NCI-H510A treated with DMSO at 0.1 percent for 48 hours (cell line): ENCODE results near the gene SPAG4.

Experiments
- DNase-seq: peaks from one replicate; lab custom pipeline; 2025; lab: John Stamatoyannopoulos, UW

Gene SPAG4

DNA sequence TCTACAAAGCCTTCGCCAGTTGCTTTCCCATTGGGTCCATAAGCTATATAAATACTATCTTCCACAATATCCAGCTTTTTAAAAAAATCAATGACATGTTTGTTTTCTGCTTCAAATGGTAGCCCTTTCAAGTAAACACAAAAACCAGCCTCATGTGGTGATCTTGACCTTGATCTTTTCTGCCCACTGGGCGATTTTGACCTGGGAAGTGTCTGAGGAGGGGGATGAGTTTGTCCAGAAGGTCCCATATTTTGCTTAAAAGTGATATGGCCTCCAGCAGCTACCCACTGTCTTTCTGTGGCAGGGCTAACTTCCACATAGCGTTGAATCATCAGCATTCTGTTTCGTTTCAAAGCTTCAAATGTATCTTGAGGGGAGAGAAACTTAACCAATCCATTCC lies 38.3 kb downstream of the SPAG4 start:
- no peak for DNase-seq

DNA sequence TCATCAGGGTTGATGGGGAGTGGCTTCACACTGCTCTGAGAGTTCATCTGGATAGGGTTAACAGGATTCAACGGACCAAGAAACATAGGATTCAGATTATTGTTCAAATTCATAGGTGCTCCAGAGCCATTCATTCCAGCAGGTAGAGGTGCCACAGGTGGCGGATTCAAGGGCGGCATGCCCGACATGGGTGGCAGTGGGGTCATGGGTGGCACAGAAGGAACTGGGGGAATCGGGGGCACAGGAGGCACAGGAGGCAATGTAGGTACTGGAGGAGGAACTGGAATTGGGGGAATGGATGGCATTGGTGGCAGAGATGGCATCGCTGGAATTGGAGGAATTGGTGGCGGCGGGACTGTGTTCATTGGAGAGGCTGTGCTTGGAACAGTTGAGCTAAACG lies 38.8 kb downstream of the SPAG4 start:
- no peak for DNase-seq

DNA sequence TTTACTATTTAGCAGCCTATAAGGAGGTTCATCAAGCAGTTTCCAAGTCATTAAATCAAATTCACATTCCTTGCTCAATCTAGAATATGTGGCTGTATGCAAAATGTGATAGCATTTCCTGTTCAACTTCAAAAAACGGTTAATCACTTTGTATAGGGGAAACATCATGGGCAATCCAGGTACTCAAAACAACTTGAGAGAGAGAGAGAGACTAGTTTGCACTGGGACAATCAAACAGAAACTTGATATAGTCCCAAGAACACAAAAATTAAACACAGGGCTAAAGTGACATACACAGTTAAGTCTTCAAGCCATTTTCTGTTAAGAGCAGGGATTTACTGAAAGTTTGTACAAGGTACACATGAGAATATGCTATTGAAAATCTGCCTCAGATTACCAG lies 41.6 kb downstream of the SPAG4 start:
- peak; percentile 45 for DNase-seq

DNA sequence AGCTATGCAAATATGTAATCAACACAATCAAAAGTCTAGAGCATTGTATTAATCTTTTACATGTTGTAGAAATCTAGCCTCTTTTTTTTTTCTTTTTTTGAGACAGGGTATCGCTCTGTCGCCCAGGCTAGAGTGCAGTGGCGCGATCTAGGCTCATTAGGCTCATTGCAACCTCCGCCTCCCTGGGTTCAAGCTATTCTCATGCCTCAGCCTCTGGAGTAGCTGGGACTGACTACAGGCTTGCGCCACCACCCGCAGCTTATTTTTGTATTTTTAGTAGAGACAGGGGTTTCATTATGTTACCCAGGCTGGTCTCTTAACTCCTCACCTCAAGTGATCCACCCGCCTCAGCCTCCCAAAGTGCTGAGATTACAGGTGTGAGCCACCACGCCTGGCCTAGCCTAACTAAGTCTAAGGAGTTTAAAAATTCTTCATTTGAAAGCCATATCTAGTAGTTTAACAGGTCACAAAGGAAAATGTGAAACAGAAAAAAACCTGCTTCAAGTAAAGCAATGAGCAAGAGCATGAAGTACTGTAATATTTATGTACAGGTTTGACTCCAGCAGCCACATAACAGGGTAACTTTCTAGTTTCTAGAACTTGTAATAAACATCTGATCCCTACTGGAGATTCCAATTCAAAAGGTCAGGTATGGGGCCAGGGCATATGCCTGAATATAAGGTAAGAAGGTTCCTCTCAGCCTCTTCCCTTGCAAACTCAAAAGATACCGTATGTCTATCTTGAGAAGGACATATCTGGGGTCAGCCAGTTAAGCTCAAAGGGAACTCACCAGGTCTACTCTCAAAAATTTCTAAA lies 44.7 kb downstream of the SPAG4 start:
- no peak for DNase-seq

DNA sequence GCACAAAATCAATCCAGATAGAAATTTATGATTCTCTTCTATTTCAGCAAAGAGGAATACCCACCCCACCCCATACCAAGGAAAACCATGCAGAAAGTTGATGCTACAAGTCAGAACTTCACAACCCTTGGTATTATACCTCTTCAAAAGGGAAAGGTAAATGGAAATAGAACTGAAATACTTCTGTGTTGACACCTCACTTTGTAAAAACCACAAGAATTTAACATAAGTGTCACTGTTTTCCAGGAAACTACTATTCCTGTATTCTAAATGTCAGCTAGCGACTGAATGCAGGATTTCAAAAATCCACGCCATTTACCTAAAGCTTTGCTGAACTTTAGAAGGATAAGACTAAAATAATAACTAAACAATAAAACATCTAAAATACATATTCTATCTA lies 45.4 kb downstream of the SPAG4 start:
- DNase-seq = no peak

DNA sequence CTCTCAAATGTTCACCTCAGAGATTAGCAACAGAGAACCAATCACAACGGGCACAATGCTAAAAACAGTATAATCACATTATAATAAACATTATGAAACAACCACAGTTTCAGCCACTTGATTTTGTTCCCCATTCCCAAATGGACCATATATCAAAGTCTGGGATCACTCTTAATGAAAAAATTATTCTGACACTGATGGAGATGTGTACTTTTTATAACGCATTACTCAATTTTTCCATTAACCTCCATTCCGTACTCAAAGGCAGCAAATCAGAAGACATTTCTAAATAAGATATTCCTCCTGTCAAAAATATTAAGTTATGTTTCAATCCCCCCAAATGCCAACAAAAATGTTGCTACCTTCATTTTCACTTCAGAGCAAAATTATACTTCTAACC lies 46.3 kb downstream of the SPAG4 start:
- no peak for DNase-seq

DNA sequence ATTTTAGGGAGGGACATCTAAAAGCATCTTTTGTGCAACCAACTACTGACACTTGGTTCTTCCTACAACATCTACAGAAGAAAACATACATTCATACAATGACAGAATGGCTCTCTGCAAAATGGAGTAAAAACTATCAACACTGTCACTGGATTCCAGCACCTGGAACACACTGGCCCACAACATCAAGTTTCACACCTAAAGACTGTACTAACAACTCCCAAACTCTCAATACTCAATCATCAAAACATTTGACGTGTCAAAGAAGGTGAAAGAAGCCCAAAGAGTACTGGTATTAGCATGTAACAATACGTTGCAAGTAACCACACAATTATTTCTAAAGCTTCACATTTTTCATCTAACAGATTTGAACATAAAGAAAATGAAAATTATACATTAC lies 46.9 kb downstream of the SPAG4 start:
- DNase-seq = no peak

DNA sequence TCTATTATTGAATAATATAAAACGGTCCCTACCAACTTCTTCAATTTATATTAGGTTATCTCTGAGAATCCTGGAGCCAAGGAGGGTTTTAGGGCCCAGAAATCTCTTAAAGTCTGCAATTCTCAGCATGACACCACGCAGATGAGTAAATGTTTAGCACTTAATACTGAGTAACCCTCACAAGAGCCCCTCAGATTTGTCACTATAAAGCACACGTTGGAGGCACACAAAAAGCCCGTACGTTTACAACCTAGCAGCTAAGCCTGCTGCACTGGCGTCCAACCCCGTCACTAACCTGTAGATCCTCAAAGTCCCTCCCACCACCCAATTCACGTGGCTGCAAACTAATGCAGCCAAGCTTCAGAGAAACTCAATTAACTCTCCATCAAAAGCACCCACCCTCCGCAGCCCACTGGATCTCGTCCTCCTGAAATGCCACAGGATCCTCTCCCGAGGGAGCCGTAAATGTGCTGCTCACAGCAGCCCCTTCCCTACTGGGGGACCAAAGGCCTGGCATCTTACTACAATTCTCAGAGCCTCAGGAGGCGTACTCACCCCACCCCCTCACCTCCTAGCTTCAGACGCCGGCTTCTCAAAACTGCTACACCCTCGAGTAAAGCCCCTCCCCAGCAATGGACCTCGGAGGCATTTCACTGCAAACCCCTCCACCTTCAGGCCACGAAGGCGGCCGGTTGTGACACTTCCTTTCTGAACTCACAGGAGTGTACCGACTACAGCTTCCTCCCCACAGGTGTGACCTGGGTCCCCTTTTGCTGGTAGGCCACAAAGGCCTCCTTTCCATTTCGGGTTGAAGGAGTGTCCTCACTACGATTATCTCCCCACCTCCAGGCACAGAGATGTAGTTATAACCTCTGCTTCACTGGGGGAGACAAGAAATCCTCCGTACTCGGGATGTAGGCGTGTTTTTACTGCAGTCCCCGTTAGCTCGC lies 48.2 kb downstream of the SPAG4 start:
- peak; percentile 35 for DNase-seq

DNA sequence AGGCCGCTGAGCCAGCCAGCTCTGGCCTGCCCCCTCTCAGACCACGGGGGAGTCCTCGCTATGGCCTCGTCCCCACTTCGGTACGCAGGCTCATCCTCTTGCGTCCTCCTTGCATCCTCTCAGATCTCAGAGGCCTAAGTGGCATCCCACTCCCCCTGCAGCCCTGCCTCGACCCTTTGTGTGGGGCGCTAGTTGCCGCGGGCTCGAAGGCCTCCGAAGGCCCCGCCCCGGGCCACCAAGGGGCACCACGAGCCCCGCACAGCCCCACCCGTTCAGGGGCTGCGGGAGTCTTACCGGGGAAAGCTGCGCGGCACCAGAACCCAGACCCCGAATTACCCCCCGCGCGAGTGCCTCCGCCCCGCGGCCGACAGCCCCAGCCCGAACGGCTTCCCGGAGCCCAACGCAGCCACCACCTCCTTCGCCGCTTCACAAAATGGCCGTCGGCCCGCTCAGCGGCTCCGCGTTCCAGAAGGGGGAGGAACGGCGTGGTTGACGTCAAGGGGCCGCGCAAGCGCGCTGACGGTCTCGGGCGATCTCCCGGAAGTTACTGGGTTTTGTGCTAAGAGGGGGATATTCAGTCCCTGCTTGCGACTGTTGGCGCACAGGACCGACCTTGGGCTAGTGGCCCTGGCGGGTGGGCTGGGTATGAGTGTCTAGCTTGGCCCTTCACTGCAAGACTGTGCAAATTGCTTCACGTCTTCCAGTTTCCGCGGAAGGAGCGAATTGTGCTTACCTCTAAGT lies 49.0 kb downstream of the SPAG4 start, which contains the start of the genes CPNE1 and RBM12:
Gene CPNE1 (minus strand): TSS at position 435 of the 741 bp plus-strand sequence. CDS start 31,977 bp downstream, outside the sequence.
Gene RBM12 (minus strand): TSS at position 435 of the 741 bp plus-strand sequence. CDS start 9,578 bp downstream, outside the sequence.
- peak; percentile 94 for DNase-seq

DNA sequence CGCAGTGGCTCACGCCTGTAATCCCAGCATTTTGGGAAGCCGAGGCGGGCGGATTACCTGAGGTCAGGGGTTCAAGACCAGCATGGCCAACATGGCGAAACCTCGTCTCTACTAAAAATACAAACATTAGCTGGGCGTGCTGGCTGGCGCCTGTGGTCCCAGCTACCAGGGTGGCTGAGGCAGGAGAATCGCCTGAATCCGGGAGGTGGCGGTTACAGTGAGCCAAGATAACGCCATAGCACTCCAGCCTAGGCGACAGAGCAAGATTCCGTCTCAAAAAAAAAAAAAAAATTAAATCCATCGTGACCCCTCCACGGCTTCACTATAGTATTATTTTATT lies 50.3 kb downstream of the SPAG4 start:
- DNase-seq = no peak

DNA sequence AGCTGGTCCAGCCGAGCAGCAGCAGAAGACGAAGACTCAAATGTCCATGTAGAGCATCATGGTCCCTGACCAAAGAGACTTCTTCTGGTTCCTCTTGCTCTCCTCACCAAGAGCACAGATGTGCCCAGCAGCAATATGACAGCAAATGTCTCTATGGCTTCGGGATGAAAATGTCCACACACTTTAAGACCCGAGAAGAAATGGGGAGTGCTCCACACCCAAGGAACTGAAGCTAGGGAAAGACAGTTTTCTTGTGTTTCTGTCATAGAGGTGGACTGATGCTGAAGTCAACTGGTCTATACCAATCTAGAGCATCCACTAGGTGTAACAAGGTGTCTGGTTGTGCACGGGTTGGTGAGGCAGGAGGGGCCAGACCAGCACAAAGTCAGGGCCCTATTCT lies 53.6 kb downstream of the SPAG4 start:
- DNase-seq = no peak

DNA sequence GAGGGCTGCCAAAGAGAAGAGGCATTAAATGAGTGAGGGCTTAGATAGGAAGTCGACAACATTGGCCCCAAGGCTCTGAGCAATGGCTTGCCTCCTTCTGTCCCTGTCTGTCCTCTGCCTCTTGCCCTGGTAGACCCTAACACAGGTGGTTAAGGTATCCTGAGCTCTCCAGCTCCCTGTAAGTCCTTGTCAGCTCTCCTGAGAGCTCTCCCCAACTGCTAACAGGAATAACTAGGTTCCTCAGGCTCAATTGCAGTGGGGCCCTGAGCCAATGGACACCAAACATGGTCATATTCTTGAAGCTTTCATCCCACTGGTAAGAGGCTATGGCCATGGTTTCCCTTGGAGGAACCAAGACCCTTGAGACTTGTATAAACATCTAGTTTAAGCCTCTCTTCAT lies 54.1 kb downstream of the SPAG4 start:
- no peak for DNase-seq
